ENCODE measurements around the gene SPPL2B. TPM values are rescaled to one million over a fixed set of nuclear protein-coding genes. Genes with fewer than 3 reads are reported as not detected.

SPPL2B gene
- total RNA-seq, 1 donor from 2014 or later = 142 TPM

DNA sequence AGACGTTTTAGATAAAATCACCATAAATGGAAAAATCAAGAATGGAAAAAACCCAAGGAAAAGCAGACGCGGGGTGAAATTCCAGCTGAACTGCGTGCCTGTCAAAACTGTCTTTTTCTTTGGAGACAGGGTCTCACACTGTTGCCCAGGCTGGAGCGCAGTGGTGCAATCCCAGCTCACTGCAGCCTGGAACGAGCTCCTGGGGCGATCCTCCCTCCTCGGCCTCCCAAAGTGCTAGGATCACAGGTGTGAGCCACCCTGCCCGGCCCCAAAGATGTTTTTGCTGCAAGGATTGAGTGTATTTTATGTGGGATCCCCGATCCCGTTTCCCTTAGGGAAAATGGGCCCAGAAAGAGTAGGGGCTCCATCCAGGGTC lies 45.6 kb upstream of the SPPL2B start:
- H3K4me1 Mint-ChIP-seq = peaks cover 32% of the 10 kb centered on the region
- H3K4me3 Mint-ChIP-seq = no peak overlapping the region
- ChIA-PET POLR2A (interaction anchor here (0.5 to 1.6 kb wide), 7 partner anchors 10 to 239 kb away, joined by 3 to 11 read pairs (median 7); no protein-coding TSS in a partner anchor), CTCF (interaction anchor here (0.6 to 0.7 kb wide), 2 partner anchors 196 to 729 kb away, joined by 3 read pairs; no protein-coding TSS in a partner anchor)
- no peaks in the 10 kb centered on the region for H3K9me3 Mint-ChIP-seq
- ATAC-seq (ENCODE audit: low read depth) = no peak
- H3K27me3 Mint-ChIP-seq = no peaks in the 10 kb centered on the region
- TF ChIP-seq, protein P1, sequence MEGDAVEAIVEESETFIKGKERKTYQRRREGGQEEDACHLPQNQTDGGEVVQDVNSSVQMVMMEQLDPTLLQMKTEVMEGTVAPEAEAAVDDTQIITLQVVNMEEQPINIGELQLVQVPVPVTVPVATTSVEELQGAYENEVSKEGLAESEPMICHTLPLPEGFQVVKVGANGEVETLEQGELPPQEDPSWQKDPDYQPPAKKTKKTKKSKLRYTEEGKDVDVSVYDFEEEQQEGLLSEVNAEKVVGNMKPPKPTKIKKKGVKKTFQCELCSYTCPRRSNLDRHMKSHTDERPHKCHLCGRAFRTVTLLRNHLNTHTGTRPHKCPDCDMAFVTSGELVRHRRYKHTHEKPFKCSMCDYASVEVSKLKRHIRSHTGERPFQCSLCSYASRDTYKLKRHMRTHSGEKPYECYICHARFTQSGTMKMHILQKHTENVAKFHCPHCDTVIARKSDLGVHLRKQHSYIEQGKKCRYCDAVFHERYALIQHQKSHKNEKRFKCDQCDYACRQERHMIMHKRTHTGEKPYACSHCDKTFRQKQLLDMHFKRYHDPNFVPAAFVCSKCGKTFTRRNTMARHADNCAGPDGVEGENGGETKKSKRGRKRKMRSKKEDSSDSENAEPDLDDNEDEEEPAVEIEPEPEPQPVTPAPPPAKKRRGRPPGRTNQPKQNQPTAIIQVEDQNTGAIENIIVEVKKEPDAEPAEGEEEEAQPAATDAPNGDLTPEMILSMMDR (IDR thresholded peaks at IDR 0.05) = no peak
- intact Hi-C loops (cut with micrococcal nuclease) = no loop called here
- no peak overlapping the region for H3K27ac Mint-ChIP-seq
- no peak for DNase-seq
- H3K36me3 Mint-ChIP-seq (ENCODE audit: low read depth) = no peaks in the 10 kb centered on the region

DNA sequence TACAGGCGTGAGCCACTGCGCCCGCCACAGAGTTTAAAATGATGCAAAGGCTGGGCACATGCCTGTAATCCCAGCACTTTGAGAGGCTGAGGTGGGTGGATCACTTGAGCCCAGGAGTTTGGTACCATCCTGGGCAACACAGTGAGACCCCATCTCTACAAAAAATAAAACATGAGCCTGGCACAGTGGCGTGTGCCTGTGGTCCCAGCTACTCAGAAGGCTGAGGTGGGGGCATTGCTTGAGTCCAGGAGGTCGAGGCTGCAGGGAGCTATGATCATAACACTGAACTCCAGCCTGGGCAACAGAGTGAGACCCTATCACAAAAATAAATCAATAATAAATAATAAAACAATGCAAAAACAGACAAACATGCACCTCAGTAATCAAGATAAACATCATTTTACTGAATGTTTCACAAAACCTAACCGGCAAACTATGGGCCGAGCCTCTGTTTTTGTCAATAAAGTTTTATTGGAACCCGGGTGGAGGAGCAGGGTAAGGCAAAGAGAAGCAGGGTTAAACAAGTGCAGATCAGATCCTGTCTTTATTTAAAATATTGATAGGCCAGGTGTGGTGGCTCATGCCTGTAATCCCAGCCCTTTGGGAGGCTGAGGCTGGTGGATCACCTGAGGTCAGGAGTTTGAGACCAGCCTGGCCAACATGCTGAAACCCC lies 44.5 kb upstream of the SPPL2B start:
- ChIA-PET POLR2A (interaction anchor here (0.6 to 1.9 kb wide), 2 partner anchors 23 to 192 kb away, joined by 5 to 14 read pairs; partner anchors contain the start of gene GADD45B), CTCF (no interaction called here)
- intact Hi-C loops (cut with micrococcal nuclease) = no loop called here
- DNase-seq (no peak), ATAC-seq (ENCODE audit: low read depth) (no peak)
- TF ChIP-seq, protein P1 (IDR thresholded peaks at IDR 0.05) = no peak
- Mint-ChIP-seq H3K27me3 (no peaks in the 10 kb centered on the region), H3K4me3 (no peak overlapping the region), H3K27ac (no peak overlapping the region), H3K4me1 (peaks cover 41% of the 10 kb centered on the region), H3K36me3 (ENCODE audit: low read depth) (no peaks in the 10 kb centered on the region), H3K9me3 (no peaks in the 10 kb centered on the region)

DNA sequence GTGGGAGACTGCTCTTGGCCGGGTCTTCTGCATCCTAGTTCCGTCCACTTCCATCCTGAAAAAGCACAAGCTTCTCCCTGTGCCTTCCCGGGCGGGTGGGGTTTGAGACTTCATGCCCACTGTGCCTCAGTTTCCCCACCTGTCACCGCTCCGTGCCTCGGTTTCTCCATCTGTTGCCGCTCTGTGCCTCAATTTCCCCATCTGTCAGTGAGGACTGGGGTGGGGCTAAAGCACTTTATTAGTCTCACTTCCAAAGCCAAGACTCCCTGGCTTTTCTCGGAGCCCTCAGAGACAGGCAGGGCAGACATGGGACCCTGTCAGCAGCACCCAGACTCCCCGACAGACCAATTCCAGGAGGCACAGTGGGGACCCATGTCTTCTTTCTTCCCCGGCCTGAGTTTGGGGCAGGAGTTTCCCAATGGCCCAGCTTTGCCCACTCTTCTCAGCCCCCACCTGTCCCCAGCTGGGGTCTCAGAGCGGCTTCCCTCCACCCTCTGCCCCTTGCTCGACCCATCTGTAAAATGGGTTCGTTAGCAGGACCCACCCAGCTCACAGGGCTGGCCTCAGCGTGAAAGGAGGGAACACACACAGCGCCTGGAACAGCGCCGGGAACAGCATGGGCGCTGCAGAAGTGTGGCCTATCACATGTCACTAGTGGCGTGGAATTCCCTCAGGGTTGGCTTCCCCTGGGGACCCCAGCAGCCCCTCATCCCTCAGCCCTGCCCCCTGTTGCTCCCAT lies 41.9 kb upstream of the SPPL2B start:
- CTCF ChIA-PET = interaction anchor here (1.7 kb wide), 1 partner anchor 11 kb away, joined by 4 read pairs; no protein-coding TSS in a partner anchor
- H3K27ac Mint-ChIP-seq = no peak overlapping the region
- H3K27me3 Mint-ChIP-seq = no peaks in the 10 kb centered on the region
- intact Hi-C loops (cut with micrococcal nuclease) = no loop called here
- no peak for ATAC-seq (ENCODE audit: low read depth)
- no peak overlapping the region for H3K4me3 Mint-ChIP-seq
- TF ChIP-seq, protein P1 (IDR thresholded peaks at IDR 0.05) = no peak
- POLR2A ChIA-PET = interaction anchor here (0.6 to 3.2 kb wide), 5 partner anchors 12 to 225 kb away, joined by 3 to 73 read pairs (median 4); no protein-coding TSS in a partner anchor
- no peaks in the 10 kb centered on the region for H3K36me3 Mint-ChIP-seq (ENCODE audit: low read depth)
- H3K4me1 Mint-ChIP-seq = peaks cover 47% of the 10 kb centered on the region
- no peak for DNase-seq
- H3K9me3 Mint-ChIP-seq = no peaks in the 10 kb centered on the region

DNA sequence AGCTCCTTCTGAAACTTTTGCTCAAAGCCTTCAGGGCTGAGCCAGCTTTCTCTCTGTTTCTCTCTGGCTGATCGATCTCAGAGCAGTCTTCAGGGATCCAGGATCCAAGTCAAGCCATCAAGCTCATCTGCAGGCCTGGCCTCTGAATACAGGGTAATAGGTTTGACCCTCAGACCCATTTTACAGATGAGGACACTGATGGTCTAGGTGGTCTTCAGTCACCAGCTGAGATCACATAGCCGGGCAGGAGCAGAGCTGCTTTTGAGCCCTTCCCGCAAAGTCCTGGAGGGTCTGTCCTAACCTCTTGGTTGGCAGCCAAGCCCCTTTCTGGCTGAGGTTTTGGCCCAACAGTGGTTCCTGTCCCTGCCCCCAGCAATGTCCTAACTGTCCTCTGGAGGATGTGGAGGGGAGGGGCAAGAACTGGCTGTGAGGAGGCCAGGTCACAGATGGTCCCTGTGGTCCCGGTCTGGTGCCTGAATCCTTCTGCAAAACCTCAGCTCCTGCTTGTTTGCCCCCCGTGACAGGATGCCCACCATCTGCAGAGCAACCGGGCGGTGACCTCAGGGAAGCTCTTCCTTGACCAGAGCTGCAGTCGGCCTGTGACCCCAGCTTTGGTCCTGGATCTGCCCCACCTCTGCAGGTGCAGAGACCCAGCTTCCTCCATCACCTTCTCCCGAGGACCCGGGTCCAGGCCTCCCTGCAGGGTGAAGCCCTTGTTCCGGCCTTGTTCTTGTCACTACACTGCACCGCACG lies 40.7 kb upstream of the SPPL2B start:
- no peaks in the 10 kb centered on the region for H3K27me3 Mint-ChIP-seq
- intact Hi-C loops (cut with micrococcal nuclease) = loop anchor here (2.0 kb wide), 1 partner anchor 15 kb away; no protein-coding TSS in a partner anchor
- H3K4me3 Mint-ChIP-seq = no peak overlapping the region
- DNase-seq (no peak), ATAC-seq (ENCODE audit: low read depth) (no peak)
- TF ChIP-seq, protein P1 (IDR thresholded peaks at IDR 0.05) = no peak
- no peaks in the 10 kb centered on the region for H3K9me3 Mint-ChIP-seq
- ChIA-PET CTCF (interaction anchor here (1.1 to 2.5 kb wide), 3 partner anchors 10 to 15 kb away, joined by 3 to 13 read pairs (median 12); no protein-coding TSS in a partner anchor), POLR2A (interaction anchor here (1.1 to 3.2 kb wide), 6 partner anchors 9 to 40 kb away, joined by 3 to 73 read pairs (median 14); partner anchors contain the start of genes LSM7 and SPPL2B)
- peaks cover 42% of the 10 kb centered on the region for H3K4me1 Mint-ChIP-seq
- peak overlapping the region; percentile 90 for H3K27ac Mint-ChIP-seq
- H3K36me3 Mint-ChIP-seq (ENCODE audit: low read depth) = peaks cover 4% of the 10 kb centered on the region
